ENCODE measurements around the gene DEFB114.

Gene DEFB114

GRCh38 chr6:49918787-49919186, 45.2 kb downstream of the DEFB114 start:
- Histone ChIP-seq H3K27me3 (no peaks in the 10 kb centered on the region), H3K9me3 (no peaks in the 10 kb centered on the region), H3K4me1 (no peaks in the 10 kb centered on the region), H3K4me3 (ENCODE audit: low read depth, low read length) (no peak overlapping the region), H3K36me3 (no peaks in the 10 kb centered on the region)
- TF ChIP-seq, protein P1, sequence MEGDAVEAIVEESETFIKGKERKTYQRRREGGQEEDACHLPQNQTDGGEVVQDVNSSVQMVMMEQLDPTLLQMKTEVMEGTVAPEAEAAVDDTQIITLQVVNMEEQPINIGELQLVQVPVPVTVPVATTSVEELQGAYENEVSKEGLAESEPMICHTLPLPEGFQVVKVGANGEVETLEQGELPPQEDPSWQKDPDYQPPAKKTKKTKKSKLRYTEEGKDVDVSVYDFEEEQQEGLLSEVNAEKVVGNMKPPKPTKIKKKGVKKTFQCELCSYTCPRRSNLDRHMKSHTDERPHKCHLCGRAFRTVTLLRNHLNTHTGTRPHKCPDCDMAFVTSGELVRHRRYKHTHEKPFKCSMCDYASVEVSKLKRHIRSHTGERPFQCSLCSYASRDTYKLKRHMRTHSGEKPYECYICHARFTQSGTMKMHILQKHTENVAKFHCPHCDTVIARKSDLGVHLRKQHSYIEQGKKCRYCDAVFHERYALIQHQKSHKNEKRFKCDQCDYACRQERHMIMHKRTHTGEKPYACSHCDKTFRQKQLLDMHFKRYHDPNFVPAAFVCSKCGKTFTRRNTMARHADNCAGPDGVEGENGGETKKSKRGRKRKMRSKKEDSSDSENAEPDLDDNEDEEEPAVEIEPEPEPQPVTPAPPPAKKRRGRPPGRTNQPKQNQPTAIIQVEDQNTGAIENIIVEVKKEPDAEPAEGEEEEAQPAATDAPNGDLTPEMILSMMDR (IDR thresholded peaks at IDR 0.05; ENCODE audit: low read depth, low read length), result no peak
- DNase-seq, result no peak

- TF ChIP-seq, protein P1 (IDR thresholded peaks at IDR 0.05; ENCODE audit: low read depth, low read length), result no peak
- Histone ChIP-seq H3K27me3 (no peaks in the 10 kb centered on the region), H3K4me1 (no peaks in the 10 kb centered on the region), H3K4me3 (ENCODE audit: low read depth, low read length) (no peak overlapping the region), H3K9me3 (no peaks in the 10 kb centered on the region), H3K36me3 (no peaks in the 10 kb centered on the region)
- peak; percentile 14 for DNase-seq
Observed at GRCh38 chr6:49915035-49915434, 48.9 kb downstream of the DEFB114 start.

DNA sequence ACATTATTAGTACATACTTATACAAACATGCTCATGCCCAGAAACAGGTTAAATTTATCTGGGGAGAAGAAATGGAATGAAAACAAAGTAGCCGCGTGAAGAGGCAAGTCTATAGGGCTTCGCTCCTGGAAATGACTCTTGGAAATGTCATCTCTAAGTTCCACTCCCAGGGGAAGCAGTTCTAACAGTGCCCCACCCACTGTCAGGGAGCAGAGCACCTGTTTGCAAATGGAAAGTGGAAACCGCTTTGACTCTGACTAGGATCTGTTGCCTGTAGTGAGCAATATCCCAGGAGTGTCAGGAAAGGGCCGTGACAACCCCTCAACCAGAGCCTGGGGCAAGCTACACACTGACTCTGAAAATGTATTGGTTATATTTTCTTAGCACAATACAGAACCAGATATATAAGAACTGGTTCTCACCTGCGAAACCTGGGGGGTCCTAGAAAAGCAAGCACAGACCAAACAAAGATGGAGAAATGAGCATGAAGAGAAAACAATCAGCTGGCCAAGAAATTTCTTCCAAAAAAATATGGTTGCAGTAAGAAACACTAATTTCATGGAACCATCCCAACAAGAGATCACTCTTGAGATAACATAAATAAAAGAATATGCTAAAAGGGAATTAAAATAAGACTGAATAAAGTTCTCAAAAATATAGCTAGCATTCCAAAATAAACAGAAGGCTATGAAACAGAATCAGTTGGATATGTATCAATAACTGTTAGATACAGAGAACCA, 50.2 kb downstream of the DEFB114 start:
- Histone ChIP-seq H3K9me3 (no peaks in the 10 kb centered on the region), H3K4me1 (no peaks in the 10 kb centered on the region), H3K36me3 (no peaks in the 10 kb centered on the region), H3K27me3 (no peaks in the 10 kb centered on the region), H3K4me3 (ENCODE audit: low read depth, low read length) (no peak overlapping the region)
- no peak for DNase-seq
- TF ChIP-seq, protein P1 (IDR thresholded peaks at IDR 0.05; ENCODE audit: low read depth, low read length), result no peak

GRCh38 chr6:49912196-49912595, 51.8 kb downstream of the DEFB114 start:
- H3K4me3 ChIP-seq (ENCODE audit: low read depth, low read length), result no peak overlapping the region
- no peaks in the 10 kb centered on the region for H3K9me3 ChIP-seq
- no peaks in the 10 kb centered on the region for H3K36me3 ChIP-seq
- no peaks in the 10 kb centered on the region for H3K27me3 ChIP-seq
- DNase-seq, result no peak
- no peaks in the 10 kb centered on the region for H3K4me1 ChIP-seq
- TF ChIP-seq, protein P1 (IDR thresholded peaks at IDR 0.05; ENCODE audit: low read depth, low read length), result no peak

DNA sequence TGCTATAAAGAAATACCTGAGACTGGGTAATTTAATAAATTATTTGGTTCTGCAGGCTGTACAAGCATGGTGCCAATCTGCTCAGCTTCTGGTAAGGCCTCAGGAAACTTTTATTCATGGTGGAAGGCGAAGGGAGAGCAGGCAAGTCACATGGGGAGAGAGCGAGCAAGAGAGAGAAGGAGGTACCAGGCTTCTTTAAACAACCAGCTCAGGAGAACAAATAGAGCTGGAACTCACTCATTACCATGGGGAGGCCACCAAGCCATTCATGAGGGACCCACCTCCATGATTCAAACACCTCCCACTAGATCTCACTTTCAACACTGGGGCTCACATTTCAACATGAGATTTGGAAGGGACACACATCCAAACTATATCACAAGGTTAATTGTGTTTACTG, 52.7 kb downstream of the DEFB114 start:
- H3K9me3 ChIP-seq, result no peaks in the 10 kb centered on the region
- DNase-seq, result no peak
- TF ChIP-seq, protein P1 (IDR thresholded peaks at IDR 0.05; ENCODE audit: low read depth, low read length), result no peak
- H3K4me1 ChIP-seq, result no peaks in the 10 kb centered on the region
- no peak overlapping the region for H3K4me3 ChIP-seq (ENCODE audit: low read depth, low read length)
- H3K36me3 ChIP-seq, result no peaks in the 10 kb centered on the region
- H3K27me3 ChIP-seq, result no peaks in the 10 kb centered on the region

All from BE2C (cell line).